Stimulated activated CD4-positive, alpha-beta T cell treated with anti-CD3 and anti-CD28 coated beads, Interleukin-15, amount 100 ng/mL, for 1 hour (primary cell): ENCODE measurements around the gene BICD1.

Experiments used
- DNase-seq, 2 donors: peaks; one replicate each; pipeline ENCODE4 v3.0.0-alpha.2; 2020; ENCODE audit warnings: low read depth in 1 of 2, low spot score in 1 of 2

Gene BICD1

DNA sequence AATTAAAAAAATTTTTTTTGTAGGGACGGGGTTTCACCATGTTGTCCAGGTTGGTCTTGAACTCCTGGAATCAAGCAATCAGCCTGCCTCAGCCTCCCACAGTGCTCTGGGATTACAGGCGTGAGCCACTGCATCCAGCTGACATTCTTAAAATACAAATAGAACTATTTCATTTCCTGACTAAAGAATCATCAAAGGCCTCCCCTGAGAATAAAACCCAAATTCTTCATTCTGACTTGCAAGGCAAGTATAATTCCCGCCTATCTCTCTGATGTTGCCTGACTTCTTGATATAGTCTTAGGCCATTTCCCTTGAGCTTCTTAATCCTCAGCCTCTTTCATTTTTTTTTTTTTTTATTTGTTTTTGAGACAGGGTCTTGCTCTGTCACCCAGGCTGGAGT is 4.4 kb upstream of the BICD1 start:
- DNase-seq: no peak

DNA sequence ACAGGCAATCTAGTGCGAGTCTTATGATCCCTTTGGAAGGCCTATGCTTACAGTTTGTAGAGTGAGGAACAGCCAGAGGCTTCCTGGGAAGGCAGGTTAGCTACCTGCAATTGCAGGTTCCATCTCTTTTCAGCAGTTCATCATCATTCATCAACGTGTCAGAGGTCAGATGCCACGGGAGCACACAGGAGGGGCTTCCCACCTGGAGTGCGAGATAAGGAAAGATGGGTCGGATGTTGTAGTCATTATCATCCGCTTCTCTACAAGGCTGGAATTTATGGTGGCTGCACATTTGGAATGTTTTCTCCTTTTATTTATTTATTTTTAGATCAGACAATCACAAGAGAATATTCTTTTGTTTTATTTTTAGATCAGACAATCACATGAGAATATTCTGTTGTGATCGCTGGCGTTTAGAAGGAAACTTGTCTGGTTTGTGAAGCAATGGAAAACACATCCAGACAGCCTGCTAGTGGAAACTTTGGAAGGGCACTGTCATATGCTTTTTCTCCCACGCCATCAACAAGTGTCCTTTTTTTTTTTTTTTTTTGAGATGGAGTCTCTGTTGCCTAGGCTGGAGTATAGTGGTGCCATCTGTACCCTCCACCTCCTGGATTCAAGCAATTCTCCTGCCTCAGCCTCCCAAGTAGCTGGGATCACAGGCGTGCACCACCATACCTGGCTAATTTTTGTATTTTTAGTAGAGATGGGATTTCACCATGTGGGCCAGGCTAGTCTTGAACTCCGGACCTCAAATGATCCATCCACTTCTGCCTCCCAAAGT is 1.9 kb upstream of the BICD1 start:
- DNase-seq: no peak

DNA sequence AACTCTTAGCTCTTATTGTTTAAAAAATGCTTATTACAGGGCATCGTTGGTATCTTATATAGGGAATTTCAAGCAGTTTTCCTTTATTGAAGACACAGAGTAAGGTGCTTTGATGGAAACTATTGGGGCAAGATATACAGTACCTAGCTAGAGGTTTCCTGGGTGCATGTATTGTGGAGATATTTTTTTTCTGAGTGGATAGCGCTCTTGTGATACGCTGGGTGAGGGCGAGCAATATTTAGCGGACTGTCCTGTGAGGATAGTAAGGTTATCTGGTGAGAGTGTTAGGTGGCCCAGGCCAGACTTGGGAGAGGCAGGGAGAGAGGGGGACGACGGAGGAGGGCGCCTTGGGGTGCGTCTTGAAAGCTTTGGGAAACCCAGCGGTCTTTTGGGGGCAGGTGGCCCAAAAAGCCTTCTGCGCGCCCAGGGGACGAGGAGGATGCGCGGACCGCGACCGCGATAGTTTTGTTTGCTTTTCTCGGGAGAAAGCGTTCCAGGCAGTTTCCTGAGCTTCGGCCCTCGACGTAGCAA is 596 bp upstream of the BICD1 start:
- no peak for DNase-seq

DNA sequence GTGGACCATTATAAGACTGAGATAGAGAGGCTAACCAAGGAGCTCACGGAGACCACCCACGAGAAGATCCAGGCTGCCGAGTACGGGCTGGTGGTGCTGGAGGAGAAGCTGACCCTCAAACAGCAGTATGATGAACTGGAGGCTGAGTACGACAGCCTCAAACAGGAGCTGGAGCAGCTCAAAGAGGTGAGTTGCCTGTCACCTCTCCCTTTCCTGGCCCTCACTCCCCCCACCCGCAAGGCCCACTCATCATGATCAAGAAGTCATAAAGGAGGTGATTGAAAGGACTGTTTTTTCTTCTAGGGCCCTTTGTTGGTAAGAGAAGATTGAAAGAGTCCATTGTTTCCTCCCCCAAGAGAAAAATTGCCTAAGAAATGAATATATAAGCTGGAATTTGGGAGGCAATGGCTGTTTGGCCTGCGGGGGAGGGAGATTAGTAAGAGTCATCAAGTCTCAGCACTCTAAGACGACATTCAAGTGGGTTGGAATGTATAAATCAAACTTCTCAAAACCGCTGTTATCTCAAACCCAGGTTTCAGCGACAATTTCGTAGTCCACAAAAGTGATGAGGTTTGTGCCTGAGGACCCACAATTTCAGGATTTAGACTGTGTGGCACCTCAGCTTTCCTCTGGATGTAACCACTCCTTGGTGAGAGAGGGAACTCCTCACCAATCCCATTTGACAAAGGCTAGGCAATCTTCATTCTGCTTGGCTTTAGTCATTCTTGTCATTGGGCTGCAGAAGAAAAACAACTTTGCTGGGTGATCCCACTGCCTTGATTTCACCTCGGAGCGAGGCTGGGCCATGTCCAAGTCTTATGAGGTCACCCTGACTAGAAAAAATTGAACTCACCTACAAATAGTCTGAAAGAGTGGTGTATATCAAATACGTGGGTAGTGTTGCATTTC is 966 bp downstream of the BICD1 start:
- peak in 1 of 2 donors; percentile 20 for DNase-seq

DNA sequence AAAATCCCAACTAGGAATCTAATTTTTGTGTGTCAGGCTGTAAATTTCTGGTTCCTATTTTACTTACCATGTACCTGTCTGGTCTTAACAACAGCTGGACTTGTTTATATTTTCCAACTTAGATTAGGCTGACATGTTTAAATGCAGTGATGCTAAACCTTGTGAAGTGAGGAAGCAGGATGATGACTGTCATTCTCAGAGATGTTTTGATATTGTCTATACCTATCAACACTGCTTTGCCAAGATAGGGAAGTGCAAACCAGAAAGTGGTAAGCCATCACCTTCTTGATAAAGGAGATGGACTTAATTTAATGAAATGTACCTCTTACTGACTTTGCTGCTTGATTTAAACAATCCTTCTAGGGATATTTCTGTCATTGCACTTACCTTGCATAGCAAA is 2.1 kb downstream of the BICD1 start:
- no peak for DNase-seq

- no peak for DNase-seq
These were observed 3.8 kb downstream of the BICD1 start for GRCh38 chr12:32110417-32110816.

GRCh38 chr12:32110942-32111341 is 4.3 kb downstream of the BICD1 start:
- DNase-seq: no peak

- no peak for DNase-seq
These were observed 8.9 kb downstream of the BICD1 start for GRCh38 chr12:32115404-32116104.

GRCh38 chr12:32116897-32117296 is 10.2 kb downstream of the BICD1 start:
- DNase-seq: no peak

GRCh38 chr12:32117316-32117715 is 10.7 kb downstream of the BICD1 start:
- no peak for DNase-seq

GRCh38 chr12:32118806-32119205 is 12.2 kb downstream of the BICD1 start:
- DNase-seq: no peak

DNA sequence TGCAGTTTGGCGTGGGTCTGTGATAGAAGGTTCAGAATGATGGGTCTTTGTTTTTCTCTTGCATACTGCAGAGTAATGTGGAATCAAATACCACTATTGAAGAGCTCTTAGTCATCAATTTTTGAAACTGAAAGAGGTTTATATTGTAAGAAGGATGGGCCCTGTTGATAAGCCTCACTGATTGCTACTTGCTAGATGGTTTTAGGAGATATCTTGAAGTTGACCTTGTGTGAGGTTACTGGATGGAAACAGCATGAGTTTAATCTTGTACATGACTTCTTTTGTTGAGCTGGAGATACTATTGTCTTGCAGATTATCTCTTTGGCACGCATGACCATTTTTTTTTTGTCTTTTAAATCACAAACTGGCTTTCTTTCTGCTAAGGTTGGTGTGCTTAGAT is 13.8 kb downstream of the BICD1 start:
- DNase-seq: no peak

GRCh38 chr12:32124637-32125036 is 18.0 kb downstream of the BICD1 start:
- no peak for DNase-seq

- no peak for DNase-seq
These were observed 18.9 kb downstream of the BICD1 start for GRCh38 chr12:32125455-32126084.

GRCh38 chr12:32126720-32127119 is 20.1 kb downstream of the BICD1 start:
- no peak for DNase-seq

- no peak for DNase-seq
These were observed 25.0 kb downstream of the BICD1 start for GRCh38 chr12:32131666-32132065.

DNA sequence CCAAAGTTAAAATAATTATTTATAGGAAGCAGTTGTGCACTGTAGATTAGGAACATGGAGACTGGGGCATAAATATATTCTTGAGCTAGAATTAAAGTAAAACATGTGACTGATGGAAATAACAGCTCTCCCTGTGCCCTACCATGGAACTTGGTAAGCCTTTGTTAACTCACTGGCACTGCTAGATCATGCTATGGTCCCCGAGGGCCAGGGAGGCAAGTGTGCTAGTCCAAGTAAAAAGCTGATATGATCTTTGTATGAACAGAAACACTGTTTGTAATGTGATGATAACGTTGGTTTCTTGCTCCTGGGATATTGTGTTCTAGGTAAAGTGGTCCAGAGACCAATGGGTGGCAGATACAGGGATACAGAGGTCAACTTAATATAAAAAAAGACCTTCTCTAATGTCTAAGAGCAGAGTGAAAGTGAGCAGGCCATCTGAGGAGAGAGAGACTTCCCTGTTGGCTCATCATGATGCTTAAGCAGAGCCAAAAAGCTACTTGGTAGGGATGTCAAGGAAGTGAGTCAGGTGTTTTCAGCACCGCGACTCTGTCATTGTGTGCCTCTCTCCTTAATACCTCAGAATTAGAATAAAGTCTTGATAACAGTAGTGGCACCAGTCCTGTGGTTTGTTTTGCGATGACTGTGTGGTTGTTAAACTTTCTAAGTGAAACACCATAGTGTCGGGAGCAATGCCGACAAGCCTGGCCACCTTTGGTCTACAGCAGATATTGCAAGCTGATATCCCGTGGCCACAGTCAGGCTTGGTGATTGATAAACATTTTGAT is 27.6 kb downstream of the BICD1 start:
- DNase-seq: no peak

DNA sequence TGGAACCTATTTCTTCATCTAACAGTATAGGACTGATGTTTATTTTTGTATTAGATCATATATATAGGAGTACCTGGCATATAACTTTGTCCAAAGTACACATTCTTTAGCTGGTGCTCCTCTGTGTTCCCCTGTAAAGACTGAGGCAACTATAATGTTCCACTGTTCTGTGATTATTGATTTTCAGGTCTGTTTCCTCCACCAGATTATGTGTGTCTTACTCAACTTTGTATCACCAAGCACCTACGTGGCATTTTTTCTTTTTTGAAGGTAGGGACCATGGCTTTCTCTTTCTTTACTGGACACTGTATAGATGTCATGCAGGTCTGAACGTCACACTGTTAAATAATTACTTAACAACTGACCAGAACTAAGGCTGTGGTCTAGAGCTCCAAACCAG is 29.3 kb downstream of the BICD1 start:
- no peak for DNase-seq

DNA sequence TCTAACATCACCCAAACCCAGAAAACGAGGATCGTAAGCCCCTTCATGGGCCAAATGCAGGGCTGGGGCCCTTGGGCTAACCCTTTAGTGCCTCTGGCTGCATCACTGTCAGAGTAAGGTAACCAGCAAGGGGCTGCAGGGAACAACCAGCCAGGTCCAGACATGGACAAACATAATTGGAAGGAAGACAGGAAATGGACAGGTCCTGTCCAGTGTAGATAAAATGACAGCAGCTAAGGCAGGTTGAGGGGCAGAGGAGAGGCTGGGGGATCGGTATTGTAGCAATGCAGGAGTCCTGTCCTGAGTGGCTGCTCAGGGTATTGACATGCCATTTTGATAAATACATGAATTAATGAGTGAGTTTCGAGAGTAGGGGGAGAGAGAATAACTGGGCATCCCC is 29.8 kb downstream of the BICD1 start:
- no peak for DNase-seq

DNA sequence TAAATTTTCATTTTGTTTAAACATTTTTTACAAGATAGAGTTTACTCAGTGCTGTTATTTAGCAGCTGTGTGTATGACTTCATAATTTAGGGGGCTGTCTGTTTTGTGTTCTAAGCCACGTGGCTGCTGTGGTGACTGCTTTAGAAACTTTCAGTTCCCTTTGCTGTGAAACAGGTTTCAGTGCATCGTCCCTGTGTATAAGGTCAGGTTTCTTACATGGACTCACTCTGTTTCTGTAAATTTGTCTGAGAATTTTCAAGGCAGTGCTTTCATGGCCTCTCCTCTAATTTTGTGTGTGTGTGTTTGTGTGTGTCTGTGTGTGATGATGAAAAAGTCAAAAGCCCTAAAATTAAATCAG is 32.4 kb downstream of the BICD1 start:
- DNase-seq: no peak
